ENCODE measurements around the gene TRIM9. TPM values are rescaled to one million over a fixed set of nuclear protein-coding genes. Genes with fewer than 3 reads are reported as not detected.

TRIM9 gene
- polyA plus RNA-seq, 1 donor: 2.7 TPM

- H3K27ac ChIP-seq (ENCODE audit: low read length): no peak overlapping the region
- no peaks in the 10 kb centered on the region for H3K36me3 ChIP-seq (ENCODE audit: control insufficient read depth, insufficient read depth, low read length)
- H3K27me3 ChIP-seq (ENCODE audit: control insufficient read depth, insufficient read depth, low read length): peaks cover 8% of the 10 kb centered on the region
- DNase-seq: no peak
- no peak overlapping the region for H3K4me3 ChIP-seq (ENCODE audit: low read length)
- H3K4me1 ChIP-seq (ENCODE audit: control insufficient read depth, insufficient read depth, low read length): no peaks in the 10 kb centered on the region
- H3K9me3 ChIP-seq (ENCODE audit: control insufficient read depth, low read depth, low read length): no peaks in the 10 kb centered on the region
- no CpG with 5 or more reads among the region's 4 CpGs for WGBS (ENCODE audit: insufficient coverage, low lambda C conversion rate)
Measured at GRCh38 chr14:51119411-51120051, 24.6 kb upstream of the TRIM9 start.

- Histone ChIP-seq H3K27ac (ENCODE audit: low read length) (no peak overlapping the region), H3K27me3 (ENCODE audit: control insufficient read depth, insufficient read depth, low read length) (peaks cover 8% of the 10 kb centered on the region), H3K4me1 (ENCODE audit: control insufficient read depth, insufficient read depth, low read length) (no peaks in the 10 kb centered on the region), H3K36me3 (ENCODE audit: control insufficient read depth, insufficient read depth, low read length) (no peaks in the 10 kb centered on the region), H3K9me3 (ENCODE audit: control insufficient read depth, low read depth, low read length) (no peaks in the 10 kb centered on the region), H3K4me3 (ENCODE audit: low read length) (no peak overlapping the region)
- no peak for DNase-seq
Measured at GRCh38 chr14:51118993-51119392, 24.1 kb upstream of the TRIM9 start.

GRCh38 chr14:51117593-51117992 is 22.7 kb upstream of the TRIM9 start:
- no peaks in the 10 kb centered on the region for H3K9me3 ChIP-seq (ENCODE audit: control insufficient read depth, low read depth, low read length)
- no CpG with 5 or more reads among the region's 1 CpG for WGBS (ENCODE audit: insufficient coverage, low lambda C conversion rate)
- no peak for DNase-seq
- H3K4me1 ChIP-seq (ENCODE audit: control insufficient read depth, insufficient read depth, low read length): no peaks in the 10 kb centered on the region
- no peak overlapping the region for H3K4me3 ChIP-seq (ENCODE audit: low read length)
- no peak overlapping the region for H3K27ac ChIP-seq (ENCODE audit: low read length)
- no peaks in the 10 kb centered on the region for H3K36me3 ChIP-seq (ENCODE audit: control insufficient read depth, insufficient read depth, low read length)
- H3K27me3 ChIP-seq (ENCODE audit: control insufficient read depth, insufficient read depth, low read length): peaks cover 8% of the 10 kb centered on the region

- no peaks in the 10 kb centered on the region for H3K4me1 ChIP-seq (ENCODE audit: control insufficient read depth, insufficient read depth, low read length)
- no peaks in the 10 kb centered on the region for H3K9me3 ChIP-seq (ENCODE audit: control insufficient read depth, low read depth, low read length)
- no CpG with 5 or more reads among the region's 1 CpG for WGBS (ENCODE audit: insufficient coverage, low lambda C conversion rate)
- H3K36me3 ChIP-seq (ENCODE audit: control insufficient read depth, insufficient read depth, low read length): no peaks in the 10 kb centered on the region
- H3K27me3 ChIP-seq (ENCODE audit: control insufficient read depth, insufficient read depth, low read length): peaks cover 8% of the 10 kb centered on the region
- no peak for DNase-seq
- no peak overlapping the region for H3K4me3 ChIP-seq (ENCODE audit: low read length)
- H3K27ac ChIP-seq (ENCODE audit: low read length): no peak overlapping the region
Measured at GRCh38 chr14:51116682-51117081, 21.8 kb upstream of the TRIM9 start.

- peaks cover 3% of the 10 kb centered on the region for H3K27me3 ChIP-seq (ENCODE audit: control insufficient read depth, insufficient read depth, low read length)
- WGBS (ENCODE audit: insufficient coverage, low lambda C conversion rate): 83% methylated on average over 1 of the region's 3 CpGs
Measured at GRCh38 chr14:51109651-51110050, 14.7 kb upstream of the TRIM9 start.

GRCh38 chr14:51107801-51108200 is 12.9 kb upstream of the TRIM9 start:
- H3K27me3 ChIP-seq (ENCODE audit: control insufficient read depth, insufficient read depth, low read length): peaks cover 8% of the 10 kb centered on the region
- no peak for DNase-seq
- H3K4me3 ChIP-seq (ENCODE audit: low read length): no peak overlapping the region
- WGBS (ENCODE audit: insufficient coverage, low lambda C conversion rate): no CpG with 5 or more reads among the region's 1 CpG
- no peaks in the 10 kb centered on the region for H3K9me3 ChIP-seq (ENCODE audit: control insufficient read depth, low read depth, low read length)
- no peak overlapping the region for H3K27ac ChIP-seq (ENCODE audit: low read length)
- no peaks in the 10 kb centered on the region for H3K4me1 ChIP-seq (ENCODE audit: control insufficient read depth, insufficient read depth, low read length)
- H3K36me3 ChIP-seq (ENCODE audit: control insufficient read depth, insufficient read depth, low read length): no peaks in the 10 kb centered on the region

More at GRCh38 chr14:51109651-51110050, 14.7 kb upstream of the TRIM9 start:
- no peaks in the 10 kb centered on the region for H3K4me1 ChIP-seq (ENCODE audit: control insufficient read depth, insufficient read depth, low read length)
- H3K36me3 ChIP-seq (ENCODE audit: control insufficient read depth, insufficient read depth, low read length): no peaks in the 10 kb centered on the region
- H3K9me3 ChIP-seq (ENCODE audit: control insufficient read depth, low read depth, low read length): no peaks in the 10 kb centered on the region
- DNase-seq: no peak
- H3K4me3 ChIP-seq (ENCODE audit: low read length): no peak overlapping the region
- no peak overlapping the region for H3K27ac ChIP-seq (ENCODE audit: low read length)

- Histone ChIP-seq H3K27ac (ENCODE audit: low read length) (no peak overlapping the region), H3K36me3 (ENCODE audit: control insufficient read depth, insufficient read depth, low read length) (no peaks in the 10 kb centered on the region), H3K27me3 (ENCODE audit: control insufficient read depth, insufficient read depth, low read length) (peaks cover 19% of the 10 kb centered on the region), H3K4me3 (ENCODE audit: low read length) (no peak overlapping the region), H3K4me1 (ENCODE audit: control insufficient read depth, insufficient read depth, low read length) (no peaks in the 10 kb centered on the region), H3K9me3 (ENCODE audit: control insufficient read depth, low read depth, low read length) (no peaks in the 10 kb centered on the region)
- no peak for DNase-seq
Measured at GRCh38 chr14:51104467-51104866, 9.6 kb upstream of the TRIM9 start.

GRCh38 chr14:51097287-51097686 is 2.4 kb upstream of the TRIM9 start:
- Histone ChIP-seq H3K9me3 (ENCODE audit: control insufficient read depth, low read depth, low read length) (peaks cover 10% of the 10 kb centered on the region), H3K36me3 (ENCODE audit: control insufficient read depth, insufficient read depth, low read length) (no peaks in the 10 kb centered on the region), H3K4me1 (ENCODE audit: control insufficient read depth, insufficient read depth, low read length) (peaks cover 12% of the 10 kb centered on the region), H3K27ac (ENCODE audit: low read length) (no peak overlapping the region), H3K27me3 (ENCODE audit: control insufficient read depth, insufficient read depth, low read length) (peaks cover 55% of the 10 kb centered on the region), H3K4me3 (ENCODE audit: low read length) (no peak overlapping the region)
- no peak for DNase-seq
- WGBS (ENCODE audit: insufficient coverage, low lambda C conversion rate): no CpG with 5 or more reads among the region's 1 CpG

GRCh38 chr14:51096870-51097269 is 2.0 kb upstream of the TRIM9 start:
- H3K27ac ChIP-seq (ENCODE audit: low read length): no peak overlapping the region
- WGBS (ENCODE audit: insufficient coverage, low lambda C conversion rate): no CpG with 5 or more reads among the region's 2 CpGs
- peaks cover 10% of the 10 kb centered on the region for H3K9me3 ChIP-seq (ENCODE audit: control insufficient read depth, low read depth, low read length)
- H3K4me3 ChIP-seq (ENCODE audit: low read length): no peak overlapping the region
- peaks cover 12% of the 10 kb centered on the region for H3K4me1 ChIP-seq (ENCODE audit: control insufficient read depth, insufficient read depth, low read length)
- H3K27me3 ChIP-seq (ENCODE audit: control insufficient read depth, insufficient read depth, low read length): peaks cover 56% of the 10 kb centered on the region
- DNase-seq: no peak
- no peaks in the 10 kb centered on the region for H3K36me3 ChIP-seq (ENCODE audit: control insufficient read depth, insufficient read depth, low read length)

- H3K27ac ChIP-seq (ENCODE audit: low read length): peak overlapping the region; percentile 59
Measured at GRCh38 chr14:51095854-51096823, 1.2 kb upstream of the TRIM9 start.

More at GRCh38 chr14:51095854-51096823, 1.2 kb upstream of the TRIM9 start:
- 53% methylated on average over 3 of the region's 19 CpGs for WGBS (ENCODE audit: insufficient coverage, low lambda C conversion rate)
- H3K4me1 ChIP-seq (ENCODE audit: control insufficient read depth, insufficient read depth, low read length): peaks cover 12% of the 10 kb centered on the region
- peaks cover 52% of the 10 kb centered on the region for H3K27me3 ChIP-seq (ENCODE audit: control insufficient read depth, insufficient read depth, low read length)
- DNase-seq: peak in 1 of 2 donors; percentile 42
- no peaks in the 10 kb centered on the region for H3K36me3 ChIP-seq (ENCODE audit: control insufficient read depth, insufficient read depth, low read length)
- H3K4me3 ChIP-seq (ENCODE audit: low read length): peak overlapping the region; percentile 64
- peaks cover 10% of the 10 kb centered on the region for H3K9me3 ChIP-seq (ENCODE audit: control insufficient read depth, low read depth, low read length)
